HG02870 (cell line): Measurements from ENCODE around the gene LRPPRC.

Experiments used
- ATAC-seq: cut with Tn5 transposase; IDR thresholded peaks from one replicate; pipeline ENCODE4 v1.9.1; 2021; ENCODE audit warnings: mild to moderate bottlenecking, moderate library complexity; ENCODE audit not compliant: unreplicated experiment

Gene LRPPRC

DNA sequence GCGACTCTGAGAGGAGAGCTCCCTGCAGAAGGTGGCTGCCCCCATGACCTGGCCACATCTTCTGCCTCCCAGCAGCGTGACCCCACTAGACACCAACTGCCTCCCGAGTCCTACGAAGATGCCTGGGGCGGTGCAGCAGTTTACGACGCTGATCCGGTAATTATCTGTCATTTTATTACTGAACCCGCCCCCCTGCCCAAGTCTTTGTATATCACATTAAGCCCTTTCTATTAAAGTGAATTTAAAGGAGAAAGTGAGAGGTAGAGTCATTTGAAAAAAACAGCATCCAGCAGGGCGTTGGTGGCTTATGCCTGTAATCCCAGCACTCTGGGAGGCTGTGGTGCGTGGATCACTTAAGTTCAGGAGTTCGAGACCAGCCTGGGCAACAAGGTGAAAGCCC is 123.6 kb downstream of the LRPPRC start:
- no peak for ATAC-seq

DNA sequence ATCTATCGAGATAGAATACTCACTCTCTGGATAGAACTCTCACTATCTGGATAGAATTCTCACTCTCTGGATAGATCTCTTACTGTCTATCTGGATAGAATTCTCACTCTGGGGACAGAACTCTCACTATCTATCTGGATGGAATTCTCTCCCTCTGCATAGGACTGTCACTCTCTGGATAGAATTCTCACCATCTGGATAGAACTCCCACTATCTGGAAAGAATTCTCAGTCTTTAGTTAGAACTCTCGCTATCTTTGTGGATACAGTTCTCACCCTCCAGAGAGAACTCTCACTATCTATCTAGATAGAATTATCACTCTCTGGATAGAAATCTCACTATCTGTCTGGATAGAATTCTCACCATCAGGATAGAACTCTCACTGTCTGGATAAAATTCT is 140.5 kb downstream of the LRPPRC start:
- no peak for ATAC-seq

DNA sequence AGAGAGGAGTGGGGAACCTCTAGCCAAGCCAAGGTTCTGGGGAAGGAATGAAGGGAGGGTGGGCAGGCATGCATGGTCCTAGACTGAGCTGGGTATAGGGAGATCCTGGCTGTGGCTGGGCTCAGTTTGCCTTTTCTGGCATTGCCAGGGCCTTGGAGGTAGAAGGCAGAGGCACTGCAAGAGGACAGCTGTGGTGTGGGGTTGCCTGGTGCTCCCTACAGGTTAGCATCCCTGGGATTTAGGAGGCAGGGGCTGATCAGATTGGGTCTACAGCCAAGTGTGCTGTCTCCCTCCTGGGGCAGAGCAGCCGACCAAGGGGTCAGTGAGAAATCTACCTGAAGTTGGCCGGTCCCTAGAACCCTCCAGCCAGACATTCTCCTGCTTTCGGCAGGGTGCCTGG is 141.1 kb downstream of the LRPPRC start:
- no peak for ATAC-seq

DNA sequence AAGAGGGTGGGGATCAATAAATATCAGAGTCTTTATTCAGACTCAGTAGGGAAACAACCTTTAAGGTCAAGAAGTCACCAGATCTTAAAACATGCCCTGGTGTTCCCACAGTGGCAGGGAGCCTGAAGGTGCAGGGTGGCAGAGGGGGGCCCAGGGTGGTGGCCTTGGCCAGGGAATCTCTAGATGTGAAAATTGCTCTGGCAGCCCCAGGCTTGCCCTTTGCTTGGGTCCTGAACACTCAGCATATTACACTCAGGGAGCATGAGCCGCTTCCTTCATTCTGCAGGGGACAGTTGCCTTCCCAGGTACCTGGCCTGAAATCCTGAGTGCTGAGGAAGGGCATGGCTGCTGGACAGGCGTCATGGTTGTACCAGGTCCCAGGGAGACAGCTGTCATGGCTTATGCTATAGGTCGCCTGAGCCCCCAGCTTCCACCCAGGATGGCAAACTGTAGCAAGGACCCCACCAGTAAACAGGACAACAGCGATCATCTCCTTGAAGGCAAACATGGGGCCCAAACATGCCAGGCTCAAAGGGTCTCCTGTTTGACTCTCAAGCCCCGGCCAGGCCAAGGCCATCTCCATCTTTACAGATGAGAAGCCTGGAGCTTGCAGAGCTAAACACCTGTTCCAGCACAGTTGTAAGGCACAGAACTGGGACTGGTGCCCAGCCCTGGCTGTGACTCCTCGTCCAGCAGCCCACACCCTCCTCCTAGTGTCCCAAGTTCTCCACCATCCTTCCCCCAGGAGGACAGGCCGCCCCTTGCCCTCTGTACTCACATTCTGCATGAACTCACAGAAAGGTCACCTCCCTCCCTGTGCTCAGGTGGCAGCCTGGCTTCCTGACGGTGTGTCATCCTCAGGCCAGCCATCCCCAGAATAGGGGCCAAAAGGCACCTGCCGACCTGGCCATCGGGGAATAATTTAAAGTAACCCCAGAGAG is 142.4 kb downstream of the LRPPRC start:
- ATAC-seq, result no peak

DNA sequence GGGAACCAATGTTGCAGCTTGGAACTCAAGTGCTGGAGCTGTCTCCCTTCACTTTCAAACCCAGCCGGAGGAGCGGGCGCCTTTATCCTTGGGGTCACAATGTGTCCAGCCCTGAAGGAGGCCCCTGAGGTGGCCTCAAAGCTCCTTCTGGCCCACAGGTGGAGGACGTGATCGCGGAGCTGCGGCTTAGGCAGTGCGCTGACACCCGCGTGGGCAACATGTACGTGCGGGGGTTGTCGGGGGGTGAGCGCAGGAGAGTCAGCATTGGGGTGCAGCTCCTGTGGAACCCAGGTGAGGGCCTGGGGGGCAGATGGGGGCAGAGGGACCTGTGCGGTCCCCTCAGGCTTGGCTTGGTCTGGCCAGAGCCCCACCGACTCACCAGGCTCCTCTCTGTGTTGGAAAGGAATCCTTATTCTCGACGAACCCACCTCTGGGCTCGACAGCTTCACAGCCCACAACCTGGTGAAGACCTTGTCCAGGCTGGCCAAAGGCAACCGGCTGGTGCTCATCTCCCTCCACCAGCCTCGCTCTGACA is 143.5 kb downstream of the LRPPRC start:
- no peak for ATAC-seq

DNA sequence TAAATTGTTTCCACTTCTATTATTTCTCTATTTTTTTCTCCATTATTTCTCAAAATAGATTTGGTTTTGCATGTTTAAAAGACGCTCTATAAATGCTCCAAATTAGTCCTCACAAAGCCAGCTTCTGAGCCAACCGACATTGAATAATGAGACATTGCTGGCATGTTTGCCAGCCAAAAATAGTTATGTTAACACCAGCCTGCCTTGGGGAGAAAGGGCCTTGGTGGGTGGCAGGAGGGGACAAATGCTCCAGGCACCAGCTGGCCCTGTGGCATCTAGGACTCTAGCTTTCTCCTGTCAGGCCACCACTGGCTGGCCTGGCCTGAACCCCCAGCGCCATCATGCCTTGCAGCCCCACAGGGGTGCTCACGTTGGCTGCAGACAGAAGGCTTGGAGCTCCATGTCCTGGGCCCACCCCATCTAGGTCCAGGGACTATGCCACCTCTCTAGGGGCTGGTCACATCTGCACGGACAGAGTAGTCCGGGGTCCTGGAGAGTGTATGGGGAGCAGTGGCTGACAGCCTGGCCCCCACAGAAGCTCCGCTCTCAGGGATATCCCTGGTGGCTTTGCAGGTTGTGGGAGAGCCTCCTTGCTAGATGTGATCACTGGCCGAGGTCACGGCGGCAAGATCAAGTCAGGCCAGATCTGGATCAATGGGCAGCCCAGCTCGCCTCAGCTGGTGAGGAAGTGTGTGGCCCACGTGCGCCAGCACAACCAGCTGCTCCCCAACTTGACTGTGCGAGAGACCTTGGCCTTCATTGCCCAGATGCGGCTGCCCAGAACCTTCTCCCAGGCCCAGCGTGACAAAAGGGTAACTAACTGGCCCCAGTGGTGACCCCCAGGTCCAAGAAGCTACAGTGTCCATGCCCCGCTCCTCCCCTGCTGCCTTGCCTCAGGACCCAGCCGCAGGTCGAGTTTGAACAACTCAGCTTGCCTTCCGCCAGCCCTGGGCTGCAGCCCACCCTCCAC is 144.5 kb downstream of the LRPPRC start:
- no peak for ATAC-seq

DNA sequence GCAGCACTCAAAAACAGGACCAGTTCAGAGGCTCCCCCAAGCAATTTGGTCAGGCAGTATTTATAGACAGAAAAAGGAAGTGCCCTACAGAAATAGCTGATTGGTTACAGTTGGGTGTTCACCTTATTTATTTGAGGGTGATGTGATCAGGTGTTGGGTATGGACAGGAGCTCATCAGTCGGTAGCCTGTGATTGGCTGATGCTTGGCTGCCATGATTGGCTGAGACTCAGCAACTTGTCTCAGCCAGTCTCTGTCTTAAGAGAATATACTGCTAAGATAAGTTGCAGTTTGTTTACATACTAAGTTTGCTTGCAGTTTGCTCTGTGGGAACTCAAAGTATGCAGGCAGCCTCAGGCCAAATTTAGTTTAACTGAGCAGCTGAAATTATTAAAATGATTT is 147.6 kb downstream of the LRPPRC start:
- ATAC-seq, result no peak

DNA sequence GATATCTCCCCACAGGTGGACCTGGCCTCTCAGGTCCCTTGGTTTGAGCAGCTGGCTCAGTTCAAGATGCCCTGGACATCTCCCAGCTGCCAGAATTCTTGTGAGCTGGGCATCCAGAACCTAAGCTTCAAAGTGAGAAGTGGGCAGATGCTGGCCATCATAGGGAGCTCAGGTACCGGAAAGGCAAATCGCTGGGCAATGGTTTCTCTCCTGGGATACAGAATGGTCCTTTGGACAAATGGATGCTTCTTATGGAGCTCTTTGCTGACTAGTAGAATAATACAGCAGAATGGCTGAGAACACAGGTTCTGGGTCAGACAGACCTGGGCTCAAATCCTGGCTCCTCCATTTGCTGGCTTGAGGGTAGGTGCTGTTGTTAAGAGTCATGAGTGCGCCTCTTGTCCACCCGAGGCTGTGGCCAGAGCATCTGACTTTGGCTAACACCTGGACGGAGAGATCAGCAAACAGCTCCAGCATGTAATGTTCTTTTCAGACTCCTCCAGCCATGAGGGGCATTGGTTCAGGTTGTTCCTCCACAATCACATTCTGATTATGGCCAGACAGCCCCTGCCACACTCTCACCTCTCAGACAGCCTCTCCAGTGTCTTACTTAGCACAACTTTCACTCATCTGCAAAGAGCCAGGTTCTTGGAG is 149.5 kb downstream of the LRPPRC start:
- ATAC-seq, result no peak

DNA sequence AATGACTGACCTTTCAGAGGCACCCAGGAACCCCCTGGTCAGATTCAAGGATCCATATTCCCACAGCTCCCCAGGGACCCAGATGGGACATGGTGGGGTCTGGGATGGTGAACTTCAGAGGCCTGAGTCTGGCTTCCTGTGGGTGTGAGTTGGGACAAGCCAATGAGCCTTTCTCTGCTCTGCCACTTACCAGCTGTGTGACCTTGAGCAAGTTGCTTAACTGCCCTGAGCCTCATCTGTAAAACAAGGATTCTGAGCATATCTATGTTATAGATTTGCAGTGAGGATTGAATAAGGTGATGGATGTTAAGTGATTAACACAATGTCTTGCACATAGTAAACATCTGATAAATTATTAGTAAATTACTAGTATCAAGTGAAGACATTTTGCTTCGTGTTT is 150.6 kb downstream of the LRPPRC start:
- ATAC-seq, result no peak

DNA sequence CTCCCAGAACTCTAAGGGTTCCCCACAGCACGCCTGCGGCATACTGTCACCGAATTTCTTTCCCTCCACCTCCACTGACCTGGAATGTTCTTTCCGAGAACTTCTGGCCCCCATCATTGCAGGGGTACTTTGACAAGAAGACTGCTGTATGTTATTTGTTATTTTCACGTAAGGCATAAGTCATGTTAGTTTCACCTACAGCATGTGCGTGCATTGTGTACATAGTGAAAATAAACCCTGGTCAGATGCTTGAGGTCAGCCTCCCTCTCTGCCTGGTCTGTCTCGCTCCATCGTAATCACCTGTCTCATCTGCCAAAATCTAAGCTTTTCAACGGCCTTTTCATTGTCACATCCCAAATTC is 152.9 kb downstream of the LRPPRC start:
- no peak for ATAC-seq

DNA sequence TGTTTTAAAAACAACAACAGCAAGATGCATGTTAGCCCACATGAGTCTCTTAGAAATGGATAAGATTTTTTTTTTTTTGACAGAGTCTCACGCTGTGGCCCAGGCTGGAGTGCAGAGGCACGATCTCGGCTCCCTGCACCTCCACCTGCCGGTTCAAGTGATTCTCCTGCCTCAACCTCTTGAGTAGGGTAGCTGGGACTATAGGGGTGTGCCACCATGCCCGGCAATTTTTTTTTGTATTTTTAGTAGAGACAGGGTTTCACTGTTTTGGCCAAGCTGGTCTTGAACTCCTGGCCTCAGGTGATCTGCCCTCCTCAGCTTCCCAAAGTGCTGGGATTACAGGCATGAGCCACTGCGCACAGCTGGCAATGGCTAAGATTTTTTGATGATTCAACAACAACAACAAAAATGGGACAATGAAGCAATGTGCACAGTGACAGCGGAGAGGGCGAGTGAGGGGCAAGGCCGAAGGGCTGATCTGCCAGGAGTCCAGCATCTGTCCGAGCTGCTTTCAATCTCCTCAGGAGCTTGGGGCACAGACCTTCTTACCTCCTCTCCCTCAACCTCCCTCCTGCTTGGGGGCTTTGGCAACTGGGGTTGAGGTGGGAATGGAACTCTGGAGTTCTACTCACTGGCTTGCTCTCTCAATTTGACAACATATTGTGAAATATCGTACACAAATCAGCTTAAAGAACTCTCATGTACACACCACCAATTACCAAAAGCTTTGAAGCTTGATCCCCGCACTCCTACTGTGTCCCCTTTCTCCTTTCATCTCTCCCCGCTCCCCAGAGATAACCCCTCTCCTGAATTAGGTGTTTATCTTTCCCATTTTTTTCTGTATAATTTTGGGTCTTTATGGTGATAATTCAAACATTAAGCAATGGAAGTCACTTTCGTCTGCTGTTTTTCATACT is 153.6 kb downstream of the LRPPRC start:
- no peak for ATAC-seq

DNA sequence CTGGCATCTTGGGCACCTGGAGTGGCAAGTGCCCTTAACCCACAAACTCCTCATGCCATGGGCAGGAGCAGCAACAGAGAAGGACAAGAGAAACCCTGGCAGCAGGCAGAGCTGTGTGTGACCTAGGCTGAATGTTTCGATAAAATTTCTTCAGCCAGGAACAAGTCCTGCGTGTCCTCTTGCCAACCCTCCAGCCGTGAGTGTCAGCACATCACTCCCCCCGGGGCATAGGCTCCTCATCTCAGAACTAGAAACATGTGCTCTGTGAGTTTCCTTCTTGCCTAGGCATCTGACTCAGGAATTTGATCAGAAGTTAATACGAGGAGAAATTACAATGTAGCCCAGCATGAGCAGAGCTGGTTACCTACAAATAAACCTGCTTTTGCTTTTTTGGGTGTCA is 154.8 kb downstream of the LRPPRC start:
- no peak for ATAC-seq

DNA sequence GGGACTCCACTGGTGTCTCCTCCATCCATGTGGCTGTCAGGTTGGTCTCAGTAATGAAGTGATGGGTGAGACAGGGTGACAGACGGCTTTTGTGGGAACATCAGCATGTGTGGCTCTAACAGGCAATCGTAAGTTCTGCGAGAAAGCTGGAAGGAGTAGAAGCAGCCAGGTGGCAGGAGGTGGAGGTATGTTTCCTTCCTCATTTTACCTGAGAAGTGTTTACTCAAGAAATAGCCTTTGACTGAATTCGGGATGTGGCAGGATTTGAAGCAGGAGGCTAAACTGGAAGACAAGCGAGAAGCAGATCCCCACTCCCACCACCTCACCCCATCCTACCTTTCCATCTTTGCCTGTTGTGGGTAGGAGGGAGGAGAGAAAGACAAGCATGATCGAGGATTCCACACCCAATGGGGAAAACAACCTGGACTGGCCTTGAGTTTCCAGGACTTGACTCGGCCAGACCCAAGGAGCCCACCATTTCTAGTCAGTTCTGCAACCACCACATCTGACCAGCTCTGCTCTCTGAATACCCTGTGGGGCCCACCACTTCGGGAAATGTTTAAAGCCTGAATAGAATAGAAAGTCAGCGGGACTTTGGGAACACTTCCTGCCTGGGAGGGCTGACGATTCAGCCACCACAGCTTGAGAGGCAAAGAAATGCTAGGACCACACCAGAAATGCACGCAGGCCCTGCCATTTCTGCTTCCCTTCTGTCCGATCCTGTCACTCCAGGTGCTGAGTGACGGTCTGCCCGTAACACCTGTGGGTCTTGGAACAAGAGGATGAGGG is 155.8 kb downstream of the LRPPRC start:
- no peak for ATAC-seq

DNA sequence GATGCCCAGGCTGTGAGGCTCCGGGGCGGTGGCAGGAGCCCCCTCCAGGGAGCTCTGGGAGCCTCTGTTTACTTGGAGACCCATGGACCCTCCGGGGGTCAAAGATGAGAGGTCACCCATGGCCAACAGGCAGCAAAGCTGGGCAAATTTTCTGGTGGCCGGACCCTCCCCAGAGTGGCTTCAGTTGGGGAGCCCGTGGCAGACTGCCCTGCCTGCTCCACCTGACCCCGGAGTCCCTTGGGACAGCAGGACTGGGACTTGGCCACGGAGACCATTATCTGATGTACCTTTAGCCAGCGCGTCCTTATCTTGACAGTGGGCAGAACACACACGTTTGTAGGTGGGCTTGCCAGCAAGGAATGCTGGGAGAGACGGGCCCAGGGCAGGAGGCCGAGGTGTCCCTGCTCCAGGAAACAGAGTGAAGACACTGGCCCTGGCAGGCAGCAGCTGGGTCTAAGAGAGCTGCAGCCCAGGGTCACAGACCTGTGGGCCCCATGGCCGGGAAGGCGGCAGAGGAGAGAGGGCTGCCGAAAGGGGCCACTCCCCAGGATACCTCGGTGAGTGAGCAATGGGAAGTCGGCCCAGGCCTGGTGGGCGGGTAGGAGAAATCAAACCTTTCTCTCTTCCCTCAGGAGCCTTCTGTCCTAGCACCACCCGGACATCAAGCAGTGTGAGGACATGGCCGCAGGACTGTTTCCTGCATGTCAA is 157.1 kb downstream of the LRPPRC start, which contains the start of the genes ABCG5 and ABCG8:
ABCG5 (minus strand) TSS at position 280 of the 708 bp plus-strand sequence; CDS start at position 120, 160 bp downstream.
ABCG8 (plus strand) TSS at position 412 of the 708 bp plus-strand sequence; CDS start at position 495, 83 bp downstream.
- ATAC-seq, result no peak

DNA sequence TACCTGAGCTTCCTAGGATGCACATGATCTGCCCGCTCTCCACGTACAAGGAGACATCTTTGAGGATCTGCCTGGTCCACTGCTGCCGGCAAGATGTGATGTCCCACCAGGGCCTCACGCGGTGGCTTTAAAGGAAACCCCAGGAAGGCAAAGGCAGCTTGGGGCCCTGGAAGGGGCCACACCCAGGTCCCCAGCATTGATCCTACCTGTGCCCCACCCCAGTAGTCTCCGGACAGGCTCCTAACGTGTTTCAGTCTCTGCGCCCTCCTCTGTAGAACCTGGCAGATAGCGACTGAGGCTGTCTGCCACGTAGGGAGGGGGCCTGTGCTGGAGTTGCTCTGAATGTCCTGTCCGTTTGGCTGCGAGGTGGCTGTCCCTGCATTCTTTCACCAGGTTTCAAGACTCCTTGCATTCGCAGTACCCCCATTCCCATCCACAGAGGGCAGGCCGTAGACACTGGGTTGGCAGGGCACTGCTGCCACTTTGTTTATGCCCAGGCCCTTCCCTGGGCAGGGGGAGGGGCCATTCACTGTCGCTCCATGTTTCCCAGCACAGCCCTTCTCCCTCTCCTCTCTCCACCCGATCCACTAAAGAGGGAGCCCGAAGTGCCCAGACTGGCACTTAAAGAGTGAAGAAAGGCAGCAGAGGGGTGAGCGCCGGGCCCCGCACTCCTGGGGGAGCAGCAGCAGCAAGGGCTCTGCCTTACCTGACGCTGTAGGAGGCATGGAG is 157.8 kb downstream of the LRPPRC start:
- ATAC-seq, result no peak

DNA sequence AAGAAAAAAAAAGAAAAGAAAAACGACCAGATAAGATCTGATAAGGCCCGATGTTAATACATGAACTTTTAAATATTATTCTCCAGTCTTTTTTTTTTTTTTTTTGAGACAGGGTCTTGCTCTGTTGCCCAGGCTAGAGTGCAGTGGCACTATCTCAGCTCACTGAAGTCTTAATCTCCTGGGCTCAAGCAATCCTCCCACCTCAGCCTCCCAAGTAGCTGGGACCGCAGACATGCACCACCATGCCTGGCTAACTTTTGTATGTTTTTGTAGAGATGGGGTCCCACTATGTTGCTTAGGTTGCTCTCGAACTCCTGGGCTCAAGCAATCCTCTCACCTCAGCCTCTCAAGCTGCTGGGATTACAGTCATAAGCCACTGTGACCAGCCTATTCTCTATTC is 158.8 kb downstream of the LRPPRC start:
- no peak for ATAC-seq
